Ishikawa (cell line): ENCODE data around the gene MRGPRF.

Experiments used
- CEBPB ChIP-seq: IDR thresholded peaks from 2 replicates; pipeline ENCODE4 v1.6.1; 2012
- CREB1 ChIP-seq: IDR thresholded peaks from 2 replicates; pipeline ENCODE4 v1.6.1; 2012; ENCODE audit warnings: low read depth
- EGR1 ChIP-seq: IDR thresholded peaks from 2 replicates; pipeline ENCODE4 v1.6.1; 2012
- EP300 ChIP-seq: IDR thresholded peaks from 2 replicates; pipeline ENCODE4 v1.6.1; 2012; ENCODE audit warnings: borderline replicate concordance
- FOXM1 ChIP-seq: IDR thresholded peaks from 2 replicates; pipeline ENCODE4 v1.6.1; 2012; ENCODE audit warnings: low read depth, borderline replicate concordance
- RAD21 ChIP-seq: IDR thresholded peaks from 2 replicates; pipeline ENCODE4 v1.6.1; 2012; ENCODE audit warnings: low read depth
- REST ChIP-seq: IDR thresholded peaks from 2 replicates; pipeline ENCODE4 v1.6.1; 2012; ENCODE audit warnings: low read depth, mild to moderate bottlenecking
- TAF1 ChIP-seq: IDR thresholded peaks from 2 replicates; pipeline ENCODE4 v1.6.1; 2012; ENCODE audit warnings: low read depth, mild to moderate bottlenecking
- USF1 ChIP-seq: IDR thresholded peaks from 2 replicates; pipeline ENCODE4 v1.6.1; 2012
- YY1 ChIP-seq: IDR thresholded peaks from 2 replicates; pipeline ENCODE4 v1.6.1; 2012; ENCODE audit warnings: low read depth

GRCh38 chr11:69061713-69062053, 48.6 kb upstream of the MRGPRF start:
- TF ChIP-seq USF1: no peak
- TF ChIP-seq RAD21: no peak
- TF ChIP-seq FOXM1: no peak
- no peak for TF ChIP-seq EGR1
- no peak for TF ChIP-seq TAF1
- no peak for TF ChIP-seq YY1
- TF ChIP-seq EP300: no peak
- no peak for TF ChIP-seq CREB1
- TF ChIP-seq CEBPB: no peak
- TF ChIP-seq REST: no peak
